Activated CD4-positive, alpha-beta T cell treated with anti-CD3 and anti-CD28 coated beads, Interleukin-2, amount 50 U/mL, for 16 hours (primary cell): ENCODE data around the gene ZFPL1.

Source experiments
- DNase-seq: peaks from one replicate; pipeline ENCODE4 v3.0.0-alpha.2; 2020

ZFPL1 gene

DNA sequence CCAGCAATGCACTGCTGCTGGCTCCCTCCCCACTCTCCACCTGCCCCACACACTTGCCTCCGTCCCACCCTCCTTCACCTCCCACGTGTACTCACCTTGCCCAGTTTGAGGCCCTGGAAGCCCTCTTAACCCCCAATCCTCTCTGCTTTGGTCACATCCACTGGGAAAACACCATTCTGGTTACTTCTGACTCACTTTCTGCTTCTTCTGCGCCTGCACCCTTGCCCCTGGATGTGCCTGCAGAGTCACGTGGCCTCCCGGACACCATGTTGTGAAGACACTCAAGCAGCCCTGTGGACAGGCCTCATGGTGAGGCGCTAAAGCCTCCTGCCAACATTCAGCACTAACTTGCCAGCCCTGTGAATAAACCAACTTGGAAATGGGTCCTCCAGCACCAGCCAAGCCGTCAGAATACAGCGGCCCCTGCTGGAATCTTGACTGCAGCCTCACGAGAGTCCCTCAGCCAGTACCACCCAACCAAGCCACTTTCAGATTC is 23.1 kb upstream of the ZFPL1 start:
- DNase-seq, result no peak

DNA sequence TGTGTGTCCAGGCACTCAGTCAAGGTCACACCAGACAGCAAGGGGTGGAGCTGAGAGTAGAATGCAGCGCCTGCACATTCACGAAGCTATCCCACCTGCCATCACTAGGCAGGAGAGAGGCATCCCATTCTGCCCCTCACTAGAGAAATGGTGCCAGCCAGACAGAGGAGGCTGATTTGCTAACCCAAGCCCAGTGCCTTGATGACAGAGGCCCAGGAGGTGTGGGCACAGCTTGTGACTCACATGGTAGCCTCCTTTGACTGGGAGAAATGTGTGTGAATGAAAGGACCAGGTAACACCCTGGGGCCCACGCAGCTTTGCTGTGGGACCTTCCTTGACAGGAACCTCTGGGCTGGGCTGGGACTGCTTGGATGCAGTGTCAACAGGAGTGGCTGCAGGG is 20.5 kb upstream of the ZFPL1 start:
- DNase-seq, result no peak

DNA sequence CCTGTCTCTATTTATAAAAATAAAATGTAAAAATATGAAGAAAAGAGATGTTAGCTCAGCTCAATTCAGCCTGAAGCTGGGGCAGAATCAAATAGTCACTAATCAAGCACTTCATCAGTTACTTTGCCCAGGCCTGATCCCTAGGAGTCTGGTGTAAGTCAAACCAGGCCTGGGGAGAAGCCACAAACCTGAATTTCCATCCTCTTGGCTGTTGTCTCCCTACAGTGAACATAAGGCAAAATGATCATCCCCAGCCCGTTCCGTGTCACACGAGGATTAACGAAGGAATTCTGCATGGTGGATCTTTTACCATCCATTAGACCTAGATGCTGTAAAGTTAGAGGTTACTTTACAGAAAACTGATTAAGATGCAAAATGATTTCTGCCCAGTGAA is 19.2 kb upstream of the ZFPL1 start:
- DNase-seq, result no peak

DNA sequence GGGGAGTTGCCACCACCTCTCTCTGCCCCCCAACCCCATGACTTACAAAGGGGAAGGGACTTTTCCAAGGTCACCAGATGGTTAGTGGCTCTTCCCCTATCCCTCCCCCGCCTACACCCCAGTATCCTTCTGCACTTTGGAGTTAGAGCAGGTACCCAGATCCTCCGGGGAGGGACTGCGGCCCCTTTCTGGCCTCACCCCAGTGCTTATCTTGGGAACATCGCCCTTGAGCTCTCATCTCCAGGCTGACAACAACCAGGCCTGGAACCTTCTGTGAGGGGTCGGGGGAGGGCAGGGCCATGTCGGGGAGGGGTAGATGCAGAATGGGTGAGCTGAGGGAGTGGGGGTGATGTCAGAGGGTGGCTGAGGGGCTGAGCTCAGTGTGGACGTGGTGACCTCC is 18.2 kb upstream of the ZFPL1 start:
- DNase-seq, result no peak

DNA sequence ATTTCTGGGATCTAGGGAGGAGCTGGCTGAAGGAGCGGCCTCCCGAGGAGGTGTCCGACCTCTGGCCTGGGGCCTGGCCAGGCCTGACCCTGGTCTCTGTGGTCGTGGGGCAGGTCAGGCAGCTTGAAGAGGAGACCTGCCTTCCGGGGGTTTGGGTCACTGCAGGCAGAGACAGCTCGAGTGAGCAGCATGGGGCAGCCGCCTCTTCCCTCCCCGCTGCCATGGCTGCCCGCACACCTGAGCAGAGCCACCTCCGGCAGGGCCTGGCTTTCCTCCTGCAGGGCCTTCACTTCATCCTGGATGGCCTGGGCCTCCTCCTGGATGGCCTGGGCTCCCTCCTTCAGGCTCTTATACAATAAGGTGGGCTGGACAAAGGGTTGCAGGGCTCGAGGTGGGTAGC is 17.7 kb upstream of the ZFPL1 start:
- no peak for DNase-seq

DNA sequence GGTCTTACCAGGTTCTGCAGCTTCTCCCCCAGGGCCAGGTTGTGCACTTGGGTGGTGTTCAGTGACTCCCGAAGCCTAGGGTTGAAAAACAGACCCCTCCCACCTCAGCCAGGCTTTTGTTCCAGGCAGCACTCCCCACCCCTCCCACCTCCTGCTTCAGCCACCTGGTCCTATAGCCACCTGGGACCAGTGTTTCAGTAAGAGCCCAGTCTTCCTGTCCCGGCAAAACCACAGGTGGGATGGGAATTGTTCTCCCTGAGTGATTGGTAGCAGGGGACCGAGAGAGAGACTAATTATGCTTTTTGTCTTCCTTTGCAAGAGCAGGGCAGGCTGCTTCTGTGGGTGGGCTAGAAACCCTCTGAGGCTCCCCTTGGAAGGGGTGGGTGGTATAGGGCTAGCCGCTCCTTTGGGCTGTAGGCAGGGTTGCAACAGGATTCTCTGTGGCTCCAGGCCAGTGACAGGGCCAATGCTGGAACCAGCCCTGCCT is 17.2 kb upstream of the ZFPL1 start:
- DNase-seq, result no peak

DNA sequence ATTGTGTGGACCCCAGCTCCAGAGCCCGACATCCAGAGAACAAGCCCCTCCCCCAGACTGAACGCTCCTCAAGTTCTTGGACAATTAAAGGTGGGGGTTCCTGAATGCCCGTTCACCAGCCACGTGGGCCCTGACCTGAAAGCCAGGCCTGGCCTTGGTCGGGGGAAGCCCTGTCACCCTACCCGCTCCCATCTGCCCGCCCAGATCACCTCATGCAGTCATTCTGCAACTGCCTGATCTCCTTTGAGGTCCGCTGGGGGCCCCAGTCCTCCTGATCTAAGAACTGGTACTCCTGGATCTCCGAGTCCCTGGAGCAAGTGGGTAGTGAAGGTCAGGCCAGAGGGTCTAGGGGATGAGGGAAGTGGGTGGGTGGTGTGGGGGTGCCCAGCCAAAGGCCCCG is 16.6 kb upstream of the ZFPL1 start:
- DNase-seq, result no peak

DNA sequence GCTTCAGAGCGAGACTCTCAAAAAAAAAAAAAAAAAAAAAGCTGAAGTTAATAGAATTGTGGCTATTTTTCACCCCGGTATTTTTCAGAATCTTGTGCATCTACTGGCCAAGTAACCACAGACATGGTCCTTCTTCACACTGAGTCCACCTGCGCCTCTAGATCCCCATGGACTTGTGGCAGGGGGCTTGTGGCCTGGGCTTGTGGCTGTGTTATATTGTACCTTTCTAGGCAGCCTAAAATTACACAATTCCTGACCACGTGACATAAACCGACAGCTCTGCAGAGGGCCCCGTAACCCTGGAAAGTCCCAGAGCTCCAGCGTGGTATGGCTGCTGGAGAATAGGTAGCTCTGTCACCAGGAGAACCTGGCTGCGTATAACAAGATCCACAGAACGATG is 14.8 kb upstream of the ZFPL1 start:
- peak; percentile 29 for DNase-seq

DNA sequence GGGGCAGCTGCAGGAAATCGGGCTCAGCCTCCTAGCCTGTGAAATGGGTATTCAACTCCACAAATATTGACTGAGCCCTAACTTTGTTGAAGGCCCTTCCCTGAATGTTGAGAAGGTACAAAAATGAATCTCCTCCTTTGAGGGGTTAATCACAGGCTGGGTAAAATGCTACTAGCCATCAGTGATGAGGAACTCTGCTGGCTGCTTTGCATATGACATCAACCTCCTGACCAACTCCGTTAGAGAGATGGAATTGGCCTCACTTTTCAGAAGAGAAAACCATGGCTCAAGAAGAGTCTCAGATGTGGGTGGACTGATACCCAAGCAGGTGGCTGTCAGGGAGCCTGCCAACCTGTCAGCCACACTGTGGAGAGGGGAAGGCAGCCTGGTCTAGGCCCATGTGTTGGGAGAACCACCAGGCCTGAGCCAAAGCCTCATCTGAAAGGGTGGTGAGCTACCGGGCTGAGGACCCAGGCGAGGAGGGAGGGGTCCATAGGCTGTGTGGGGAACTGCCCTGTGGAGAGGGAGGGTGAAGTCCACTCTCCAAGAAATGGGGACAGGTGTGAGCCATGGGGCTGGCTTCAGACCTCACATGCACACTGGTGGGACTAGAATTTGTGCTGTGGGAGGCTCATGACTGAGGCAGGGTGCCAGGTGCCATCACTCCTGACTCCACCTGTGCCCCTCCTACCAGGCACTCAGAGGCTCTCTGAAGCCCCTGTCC is 12.0 kb upstream of the ZFPL1 start:
- DNase-seq, result no peak

DNA sequence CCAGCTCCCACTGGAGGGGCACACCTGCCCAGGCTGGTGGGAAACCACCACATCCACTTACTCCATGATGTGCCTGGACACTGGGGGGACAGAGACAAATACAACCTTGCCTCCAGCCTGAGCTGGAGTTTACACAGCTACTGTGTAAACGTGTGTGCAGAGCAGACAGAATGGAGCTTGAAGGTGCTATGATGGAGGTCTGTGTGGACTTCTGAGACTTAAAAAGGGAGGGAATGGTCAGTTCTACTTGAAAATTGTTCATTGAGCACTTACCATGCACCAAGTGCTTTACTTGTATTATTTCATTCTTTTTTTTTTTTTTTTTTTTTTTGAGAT is 11.4 kb upstream of the ZFPL1 start:
- no peak for DNase-seq

DNA sequence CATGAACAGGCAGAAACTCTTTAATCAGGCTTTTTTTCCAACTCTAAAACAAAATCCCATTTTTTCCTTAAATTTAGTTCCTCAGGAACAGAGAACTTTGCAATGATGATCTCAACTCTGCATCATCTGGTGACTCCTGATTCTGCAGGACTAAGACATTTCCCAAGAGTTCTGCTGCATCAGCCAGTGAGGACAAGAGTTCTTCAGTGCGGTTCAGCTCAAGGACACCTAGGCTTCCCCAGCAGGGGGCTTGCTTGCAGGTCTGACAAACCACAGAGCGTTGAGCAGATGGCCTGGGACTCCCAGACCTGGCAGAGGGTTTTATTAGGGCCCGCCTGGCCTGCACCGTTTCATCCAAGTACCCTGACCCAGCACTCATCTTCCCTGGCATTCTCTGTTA is 6.6 kb upstream of the ZFPL1 start:
- no peak for DNase-seq

DNA sequence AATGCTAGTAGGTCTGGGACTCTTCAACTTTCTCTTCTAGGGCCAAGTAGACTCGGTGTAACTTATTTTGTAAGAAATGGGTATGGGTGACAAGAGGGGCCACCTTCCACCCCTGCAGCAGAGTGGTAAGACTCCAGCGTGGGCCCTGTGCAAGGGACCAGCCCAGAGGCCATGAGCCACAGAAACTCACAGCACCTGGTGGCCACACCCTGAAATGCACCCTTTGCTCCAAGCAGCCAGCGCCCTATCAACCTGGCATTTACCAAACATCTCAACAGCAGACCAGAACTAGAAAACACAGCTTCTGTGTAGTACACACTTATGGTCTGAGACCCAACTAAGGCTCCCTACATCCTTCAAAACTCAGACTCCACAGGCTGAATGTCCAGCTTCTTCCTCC is 5.9 kb upstream of the ZFPL1 start:
- DNase-seq, result peak; percentile 65

DNA sequence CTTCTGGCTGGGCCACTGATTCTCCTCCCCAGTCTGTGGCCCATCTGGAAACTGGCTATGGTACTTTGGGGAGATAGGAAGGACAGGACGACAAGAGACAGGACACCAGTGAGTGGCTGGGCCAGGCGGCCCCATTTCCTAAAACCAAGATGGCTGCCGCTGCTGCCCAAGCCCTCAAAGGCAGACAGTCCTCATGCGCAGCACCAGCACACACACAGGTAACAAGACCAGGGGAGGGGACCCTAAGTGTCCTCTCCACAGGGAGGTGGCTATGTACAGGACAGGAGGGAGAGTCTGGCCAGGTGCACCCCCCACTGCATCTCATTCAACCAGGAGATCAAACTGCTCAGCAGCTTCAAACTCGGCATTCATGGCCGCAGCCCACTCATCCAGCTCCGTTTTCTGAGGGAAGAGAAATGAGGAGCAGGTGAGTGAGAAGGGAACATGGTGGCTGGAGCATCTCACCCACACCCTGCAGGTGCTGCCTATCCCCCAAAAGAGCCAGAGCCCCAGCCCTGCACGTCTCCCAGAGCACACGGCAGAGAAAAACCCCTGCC is 5.2 kb upstream of the ZFPL1 start:
- no peak for DNase-seq

DNA sequence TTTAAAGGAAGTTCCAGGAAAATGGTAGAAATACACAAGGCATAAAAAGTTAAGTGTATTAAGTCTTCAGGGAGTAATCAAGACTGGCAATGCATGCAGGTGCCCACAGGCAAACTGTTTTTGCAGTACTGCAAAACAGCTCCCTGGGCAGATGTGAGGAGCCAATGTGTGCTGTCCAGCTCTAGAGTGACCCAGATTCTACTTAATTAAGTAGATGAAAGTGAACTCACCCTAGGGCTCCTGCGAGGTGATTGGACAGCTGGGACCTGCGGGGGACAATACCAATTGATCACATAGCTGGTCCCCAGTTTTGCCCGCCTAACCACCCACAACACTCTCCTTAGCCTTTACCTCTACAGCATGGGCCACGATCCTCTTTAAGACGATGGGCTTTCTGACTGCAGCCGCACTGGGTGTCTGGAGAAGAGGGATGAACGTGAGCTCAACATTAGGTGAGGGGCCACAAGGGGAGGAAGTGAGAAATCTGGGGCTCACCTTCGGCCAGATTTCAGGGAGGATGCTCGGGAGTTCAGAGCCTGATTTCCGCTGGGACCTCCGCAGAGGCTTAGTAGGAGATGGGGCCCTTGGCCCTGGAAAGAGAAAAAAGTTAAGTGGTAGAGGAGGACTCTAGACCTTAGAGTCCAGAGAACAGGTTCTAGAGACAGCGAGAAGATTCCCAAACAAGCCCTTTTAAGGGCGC is 738 bp upstream of the ZFPL1 start:
- no peak for DNase-seq

DNA sequence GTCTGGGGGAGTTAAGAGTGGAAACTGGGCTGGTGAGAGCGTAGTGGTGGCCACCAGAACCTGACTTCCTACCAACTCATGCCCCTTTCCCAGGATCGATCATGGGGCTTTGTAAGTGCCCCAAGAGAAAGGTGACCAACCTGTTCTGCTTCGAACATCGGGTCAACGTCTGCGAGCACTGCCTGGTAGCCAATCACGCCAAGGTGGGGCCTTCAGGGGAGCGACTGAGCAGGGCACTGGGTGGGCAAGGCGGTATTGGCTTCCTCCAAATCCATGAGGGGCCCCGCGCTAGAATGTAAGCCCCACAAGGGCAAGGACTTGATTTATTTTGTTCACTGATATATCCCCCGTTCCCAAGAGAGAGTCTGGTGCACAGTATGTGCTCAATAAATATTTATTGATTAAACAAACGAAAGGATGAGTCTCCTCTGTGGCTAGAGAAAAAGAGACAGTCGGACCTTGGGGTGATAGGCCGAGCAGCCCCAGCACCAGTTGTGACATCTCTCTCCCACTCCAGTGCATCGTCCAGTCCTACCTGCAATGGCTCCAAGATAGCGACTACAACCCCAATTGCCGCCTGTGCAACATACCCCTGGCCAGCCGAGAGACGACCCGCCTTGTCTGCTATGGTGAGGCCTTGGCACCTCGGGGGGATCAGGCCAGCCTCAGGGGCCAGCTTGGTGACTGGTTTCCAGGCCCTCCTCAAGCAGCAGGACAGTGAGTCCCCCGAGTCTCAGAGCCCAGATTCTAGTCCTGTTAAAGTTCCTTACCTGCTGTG is 765 bp downstream of the ZFPL1 start:
- no peak for DNase-seq

DNA sequence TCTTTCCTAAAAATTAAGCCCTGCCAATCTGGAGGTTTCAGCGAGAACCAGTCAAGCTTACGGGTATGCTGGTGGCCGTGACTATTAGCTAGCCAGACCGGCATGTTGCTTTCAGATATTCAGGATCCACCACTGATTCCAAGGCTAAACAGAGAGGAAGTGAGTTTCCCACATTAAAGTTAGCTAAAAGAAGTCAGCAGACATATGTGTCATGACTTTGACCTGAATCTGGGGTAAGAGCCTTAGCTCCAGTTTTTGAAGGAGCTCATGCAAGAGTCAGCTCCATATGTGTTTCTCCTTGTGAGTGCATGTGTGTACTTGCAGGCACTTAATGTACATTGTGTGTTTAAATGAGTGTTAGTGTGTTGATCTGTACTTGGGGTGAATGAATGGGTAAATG is 1.4 kb downstream of the ZFPL1 start:
- no peak for DNase-seq

DNA sequence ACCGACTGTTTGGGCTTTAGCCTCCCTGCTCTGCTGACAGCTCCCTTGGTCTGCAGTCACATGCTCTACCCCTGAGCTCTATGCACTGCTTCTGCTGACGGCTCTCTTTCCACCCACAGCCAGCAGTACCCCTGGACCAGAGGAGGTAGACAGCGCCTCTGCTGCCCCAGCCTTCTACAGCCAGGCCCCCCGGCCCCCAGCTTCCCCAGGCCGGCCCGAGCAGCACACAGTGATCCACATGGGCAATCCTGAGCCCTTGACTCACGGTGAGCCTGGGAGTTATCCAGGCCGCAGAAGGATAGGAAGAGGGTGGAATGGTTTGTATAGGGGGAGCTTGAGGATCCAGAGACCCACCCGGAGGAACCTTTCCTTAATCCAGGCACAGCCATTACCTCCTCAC is 2.8 kb downstream of the ZFPL1 start:
- DNase-seq, result no peak

DNA sequence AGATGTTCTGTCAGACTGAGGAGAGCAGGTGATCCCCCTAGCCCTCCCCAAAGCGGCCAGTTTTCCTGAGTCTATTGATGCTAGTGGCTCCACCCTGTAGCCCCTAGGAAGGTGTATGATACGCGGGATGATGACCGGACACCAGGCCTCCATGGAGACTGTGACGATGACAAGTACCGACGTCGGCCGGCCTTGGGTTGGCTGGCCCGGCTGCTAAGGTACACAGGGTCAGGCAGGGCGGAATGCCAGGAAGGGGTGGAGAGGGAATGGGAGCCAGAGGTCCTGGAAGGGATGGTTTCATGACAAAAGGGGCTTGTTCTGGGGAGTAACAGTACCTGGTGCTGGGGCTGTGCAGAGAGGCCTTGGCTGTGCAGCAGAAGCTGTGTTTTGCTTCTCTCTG is 3.2 kb downstream of the ZFPL1 start:
- no peak for DNase-seq

DNA sequence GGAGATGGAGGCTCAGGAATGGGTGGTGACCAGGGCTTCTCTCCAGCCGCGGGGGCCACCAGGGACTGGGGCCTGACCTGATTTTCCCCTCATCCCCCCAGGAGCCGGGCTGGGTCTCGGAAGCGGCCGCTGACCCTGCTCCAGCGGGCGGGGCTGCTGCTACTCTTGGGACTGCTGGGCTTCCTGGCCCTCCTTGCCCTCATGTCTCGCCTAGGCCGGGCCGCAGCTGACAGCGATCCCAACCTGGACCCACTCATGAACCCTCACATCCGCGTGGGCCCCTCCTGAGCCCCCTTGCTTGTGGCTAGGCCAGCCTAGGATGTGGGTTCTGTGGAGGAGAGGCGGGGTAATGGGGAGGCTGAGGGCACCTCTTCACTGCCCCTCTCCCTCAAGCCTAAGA is 3.8 kb downstream of the ZFPL1 start:
- no peak for DNase-seq

DNA sequence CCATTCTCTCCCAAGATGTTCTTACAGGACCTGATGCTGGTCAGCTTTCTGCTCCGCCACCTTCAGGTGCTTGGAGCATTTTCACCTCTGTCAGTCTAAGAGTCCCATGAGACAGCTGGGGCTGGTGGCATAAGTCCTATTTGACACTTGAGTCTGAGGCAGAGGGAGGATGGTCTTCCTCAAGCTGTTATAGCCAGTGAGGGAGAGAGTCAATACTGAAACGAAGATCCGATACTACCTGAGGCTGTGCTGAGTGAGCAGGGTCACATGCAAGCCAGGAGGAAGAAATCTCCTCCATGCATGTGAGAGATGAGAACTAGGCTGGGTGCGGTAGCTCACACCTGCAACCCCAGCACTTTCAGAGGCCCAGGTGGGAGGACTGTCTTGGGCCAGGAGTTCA is 5.6 kb downstream of the ZFPL1 start:
- no peak for DNase-seq

DNA sequence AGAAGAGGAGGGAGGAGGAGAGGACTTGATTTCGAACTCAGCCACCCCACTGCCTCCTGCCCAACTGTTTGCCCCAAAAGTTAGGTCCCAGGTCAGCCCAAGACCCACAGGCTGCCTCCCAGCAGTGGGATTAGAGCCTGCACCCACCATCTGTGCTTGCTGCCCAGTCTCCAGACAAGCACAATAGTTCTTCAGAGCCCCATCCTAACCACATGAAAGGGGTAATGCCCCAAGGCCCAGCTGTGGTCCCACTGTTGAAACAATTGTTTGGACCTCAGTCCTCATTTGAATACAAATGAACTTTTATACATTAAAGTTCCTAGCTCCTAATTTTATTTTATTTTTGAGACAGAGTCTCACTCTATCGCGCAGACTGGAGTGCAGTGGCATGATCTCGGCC is 6.6 kb downstream of the ZFPL1 start:
- DNase-seq, result no peak

DNA sequence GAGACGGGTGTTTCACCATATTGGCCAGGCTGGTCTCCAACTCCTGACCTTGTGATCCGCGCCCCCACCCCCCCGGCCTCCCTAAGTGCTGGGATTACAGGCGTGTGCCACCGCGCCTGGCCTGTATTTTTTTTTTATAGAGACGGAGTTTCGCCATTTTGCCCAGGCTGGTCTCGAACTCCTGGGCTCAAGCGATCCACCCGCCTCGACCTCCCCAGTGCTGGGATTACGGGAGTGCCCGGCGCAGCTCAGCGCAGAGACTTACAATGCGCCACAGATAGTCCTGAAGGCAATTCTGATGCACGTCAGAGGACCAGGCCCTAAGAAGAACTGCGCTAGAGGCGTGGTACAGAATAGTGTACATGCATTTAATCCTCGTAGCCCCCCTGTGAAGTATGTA is 11.4 kb downstream of the ZFPL1 start:
- no peak for DNase-seq

DNA sequence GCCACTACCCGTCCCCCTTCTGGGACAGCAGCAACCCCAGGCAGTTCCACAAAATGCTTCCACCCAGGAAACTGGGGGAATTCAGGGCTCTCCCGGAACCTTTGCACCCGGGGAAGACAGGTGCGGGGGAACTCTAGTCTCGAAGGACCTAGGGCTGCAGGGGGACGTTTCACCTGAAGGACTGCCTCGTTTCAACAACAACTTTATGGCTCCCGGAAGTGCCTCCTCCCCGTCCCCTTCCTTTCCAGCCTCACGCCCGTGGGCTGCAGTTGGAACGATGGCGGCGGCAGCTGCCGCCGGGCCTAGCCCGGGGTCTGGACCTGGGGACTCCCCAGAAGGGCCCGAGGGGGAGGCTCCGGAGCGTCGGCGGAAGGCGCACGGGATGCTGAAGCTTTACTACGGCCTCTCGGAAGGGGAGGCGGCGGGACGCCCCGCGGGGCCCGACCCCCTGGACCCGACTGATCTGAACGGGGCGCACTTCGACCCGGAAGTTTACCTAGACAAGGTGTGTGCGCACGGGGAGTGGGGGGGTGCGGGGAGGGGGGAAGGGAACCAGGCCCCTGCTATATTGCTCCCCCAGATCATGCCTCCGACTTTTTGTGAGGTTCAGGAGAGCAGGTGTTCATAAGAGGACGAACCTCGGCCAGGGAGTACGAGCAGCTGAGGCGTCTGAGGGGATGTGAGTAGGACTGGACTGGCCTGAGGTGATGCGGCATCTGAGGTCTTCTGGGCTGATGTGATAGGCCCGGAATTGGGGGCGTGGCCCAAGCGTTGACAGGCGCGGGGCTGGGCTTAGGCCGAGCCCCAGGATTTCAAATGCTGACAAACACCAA is 12.2 kb downstream of the ZFPL1 start, which contains the start of gene VPS51:
Gene VPS51 (plus strand): TSS at position 241 of the 833 bp plus-strand sequence. CDS start 37 bp downstream, at position 278.
- peak; percentile 90 for DNase-seq
